ENCODE data around the gene NUDT6. TPM values are rescaled to one million over a fixed set of nuclear protein-coding genes. Genes with fewer than 3 reads are reported as not detected.

NUDT6 gene
- total and polyA plus RNA-seq, 7 donors = 3.3 to 7.6 (median 4.0) TPM

GRCh38 chr4:122914292-122914904, 8.0 kb downstream of the NUDT6 start:
- TF ChIP-seq CTCF (IDR thresholded peaks at IDR 0.05) = peak; percentile 23
- H3K27me3 ChIP-seq (ENCODE audit: insufficient read depth in 3 of 3, low read length in 2 of 3) = no peaks in the 10 kb centered on the region
- no peak overlapping the region for H3K4me3 ChIP-seq
- peaks cover 0 to 62% of the 10 kb centered on the region in 2 donors for H3K36me3 ChIP-seq (ENCODE audit: insufficient read depth in 1 of 2, low read depth in 1 of 2)
- 37 to 49% (median 41%) methylated on average over 4 of the region's 4 CpGs for WGBS, 3 donors
- H3K9me3 ChIP-seq = no peaks in the 10 kb centered on the region
- H3K4me1 ChIP-seq = no peaks in the 10 kb centered on the region
- intact Hi-C loops (cut with DNase I) = loop anchor here in 1 of 2 donors (5.0 kb wide), 1 partner anchor 162 kb away; no protein-coding TSS in a partner anchor
- no peak overlapping the region for H3K27ac ChIP-seq
- peak in 1 of 4 donors; percentile 54 for ATAC-seq
- DNase-seq = no peak

GRCh38 chr4:122912810-122913575, 9.4 kb downstream of the NUDT6 start:
- 65 to 74% (median 66%) methylated on average over 1 of the region's 1 CpG for WGBS, 3 donors

GRCh38 chr4:122911588-122911987, 10.8 kb downstream of the NUDT6 start:
- H3K36me3 ChIP-seq (ENCODE audit: insufficient read depth in 1 of 2, low read depth in 1 of 2) = peaks cover 0 to 55% of the 10 kb centered on the region in 2 donors
- intact Hi-C loops (cut with DNase I) = loop anchor here in 1 of 2 donors (5.0 kb wide), 1 partner anchor 159 kb away; no protein-coding TSS in a partner anchor
- DNase-seq = no peak
- TF ChIP-seq CTCF (IDR thresholded peaks at IDR 0.05) = no peak
- H3K4me3 ChIP-seq = no peak overlapping the region
- H3K27me3 ChIP-seq (ENCODE audit: insufficient read depth in 3 of 3, low read length in 2 of 3) = no peaks in the 10 kb centered on the region
- WGBS, 3 donors = 62 to 79% (median 75%) methylated on average over 1 of the region's 1 CpG
- H3K9me3 ChIP-seq = no peaks in the 10 kb centered on the region
- ATAC-seq = no peak
- H3K27ac ChIP-seq = no peak overlapping the region
- no peaks in the 10 kb centered on the region for H3K4me1 ChIP-seq

More at GRCh38 chr4:122912810-122913575, 9.4 kb downstream of the NUDT6 start:
- intact Hi-C loops (cut with DNase I) = loop anchor here in 1 of 2 donors (5.0 kb wide), 1 partner anchor 161 kb away; no protein-coding TSS in a partner anchor
- TF ChIP-seq CTCF (IDR thresholded peaks at IDR 0.05) = no peak
- Histone ChIP-seq H3K4me1 (no peaks in the 10 kb centered on the region), H3K27me3 (ENCODE audit: insufficient read depth in 3 of 3, low read length in 2 of 3) (no peaks in the 10 kb centered on the region), H3K27ac (no peak overlapping the region), H3K4me3 (no peak overlapping the region), H3K36me3 (ENCODE audit: insufficient read depth in 1 of 2, low read depth in 1 of 2) (peaks cover 0 to 63% of the 10 kb centered on the region in 2 donors), H3K9me3 (no peaks in the 10 kb centered on the region)
- DNase-seq = no peak
- ATAC-seq = no peak

- intact Hi-C loops (cut with DNase I) = loop anchor here (5.0 to 10.0 kb wide), 2 partner anchors 157 to 315 kb away; no protein-coding TSS in a partner anchor
- WGBS, 3 donors = 63 to 98% (median 72%) methylated on average over 2 of the region's 2 CpGs
- H3K27me3 ChIP-seq (ENCODE audit: insufficient read depth in 3 of 3, low read length in 2 of 3) = no peaks in the 10 kb centered on the region
- TF ChIP-seq CTCF (IDR thresholded peaks at IDR 0.05) = no peak
- DNase-seq (no peak), ATAC-seq (no peak)
- no peak overlapping the region for H3K27ac ChIP-seq
- H3K4me3 ChIP-seq = no peak overlapping the region
- peaks cover 0 to 52% of the 10 kb centered on the region in 2 donors for H3K36me3 ChIP-seq (ENCODE audit: insufficient read depth in 1 of 2, low read depth in 1 of 2)
- H3K4me1 ChIP-seq = no peaks in the 10 kb centered on the region
- no peaks in the 10 kb centered on the region for H3K9me3 ChIP-seq
Observed at GRCh38 chr4:122909683-122910082, 12.7 kb downstream of the NUDT6 start.

All from psoas muscle (tissue), 8 donors.